Measurements from ENCODE around the gene SENP2.
"Not testable (repeated sequence)": the region's sequence is repeated elsewhere in the genome, so short reads cannot be mapped to it uniquely, and the experiment has no call there.

SENP2 gene

DNA sequence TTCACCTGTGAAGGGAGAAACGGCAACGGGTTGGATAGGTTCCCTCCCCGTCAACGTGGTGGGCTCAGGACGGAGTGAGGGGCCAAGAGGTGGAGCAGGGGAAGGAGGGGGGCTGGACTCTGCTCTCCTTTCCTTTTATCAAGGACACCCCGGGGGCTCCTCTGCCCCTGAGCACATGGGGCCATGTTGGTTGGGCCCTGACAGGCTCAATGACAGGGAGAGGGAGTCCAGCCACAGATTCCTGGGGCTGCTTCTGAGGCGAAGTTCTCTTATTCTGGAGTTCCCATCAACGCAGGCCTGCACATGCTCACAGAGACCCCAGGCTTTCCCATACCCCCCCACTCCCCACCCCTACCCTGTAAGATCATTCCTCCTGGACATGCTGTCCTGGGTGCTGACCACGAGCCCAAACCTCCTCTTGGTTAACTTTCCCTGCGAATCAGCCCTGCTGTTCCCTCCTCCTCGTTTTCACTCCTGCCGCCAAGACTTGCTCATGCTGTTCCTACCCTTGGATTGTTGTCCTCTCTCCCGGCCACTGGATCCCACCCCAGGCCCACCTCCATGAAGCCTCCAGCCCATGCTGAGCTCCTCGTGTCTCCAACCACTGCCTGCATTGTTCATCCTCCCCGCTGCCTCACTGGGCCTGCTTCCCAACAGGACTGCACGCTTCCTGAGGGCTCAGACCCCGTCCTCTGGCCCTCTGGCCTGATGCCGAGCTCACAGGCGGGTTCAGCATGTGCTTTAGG is 61.2 kb downstream of the SENP2 start:
- DNase-seq (ENCODE audit: low read depth): no peak

DNA sequence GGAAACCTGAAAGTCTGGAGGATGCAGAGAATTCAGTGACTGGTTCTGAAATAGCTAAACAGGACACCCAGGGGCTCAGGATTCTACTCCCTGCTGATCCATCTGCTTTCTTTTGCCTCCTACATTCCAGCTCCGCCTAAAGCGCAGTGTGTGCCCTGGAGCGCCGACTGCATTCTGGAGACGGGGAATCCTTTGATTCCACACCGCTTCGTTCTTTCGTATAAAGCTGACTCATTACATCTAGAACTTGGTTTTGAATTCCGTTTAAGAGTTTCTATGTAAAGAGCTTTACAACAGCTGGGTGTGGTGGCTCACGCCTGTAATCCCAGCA is 61.8 kb downstream of the SENP2 start:
- DNase-seq (ENCODE audit: low read depth): no peak

DNA sequence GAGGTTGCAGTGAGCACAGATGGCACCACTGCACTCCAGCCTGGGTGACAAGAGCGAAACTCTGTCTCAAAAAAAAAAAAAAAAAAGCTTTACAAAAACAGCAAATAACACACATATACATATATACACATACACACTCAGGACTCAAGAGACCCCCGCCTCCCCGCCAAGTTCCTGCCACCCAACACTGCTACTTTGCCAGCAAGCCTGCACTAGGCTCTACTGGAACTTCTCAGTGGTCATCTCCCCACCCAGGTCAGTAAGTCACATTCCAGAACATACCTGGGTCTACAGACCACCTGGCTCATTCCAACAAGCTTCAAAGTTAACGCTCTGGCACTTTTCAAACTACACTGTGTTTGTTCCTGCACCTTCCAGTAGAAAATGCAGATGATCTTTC is 62.3 kb downstream of the SENP2 start:
- no peak for DNase-seq (ENCODE audit: low read depth)

DNA sequence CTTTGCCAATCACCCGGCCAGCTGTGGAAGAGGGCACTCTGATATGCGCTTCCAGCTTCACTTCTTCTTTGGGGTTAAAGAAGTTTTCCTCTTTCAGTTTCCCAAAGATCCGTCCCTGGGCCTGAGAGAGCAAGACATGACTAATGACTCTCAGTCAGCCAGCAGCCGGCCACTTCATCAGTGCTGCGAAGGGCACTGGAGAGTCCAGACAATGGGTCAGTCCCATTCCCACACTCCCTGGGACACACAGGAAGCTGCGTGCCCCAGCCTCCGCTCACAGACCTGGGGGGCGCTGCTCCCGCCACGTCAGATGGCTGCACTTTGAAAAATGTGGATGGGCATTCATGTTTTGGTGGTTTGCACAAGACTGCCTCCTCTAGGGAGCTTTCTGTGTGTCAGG is 63.3 kb downstream of the SENP2 start:
- DNase-seq (ENCODE audit: low read depth): no peak

DNA sequence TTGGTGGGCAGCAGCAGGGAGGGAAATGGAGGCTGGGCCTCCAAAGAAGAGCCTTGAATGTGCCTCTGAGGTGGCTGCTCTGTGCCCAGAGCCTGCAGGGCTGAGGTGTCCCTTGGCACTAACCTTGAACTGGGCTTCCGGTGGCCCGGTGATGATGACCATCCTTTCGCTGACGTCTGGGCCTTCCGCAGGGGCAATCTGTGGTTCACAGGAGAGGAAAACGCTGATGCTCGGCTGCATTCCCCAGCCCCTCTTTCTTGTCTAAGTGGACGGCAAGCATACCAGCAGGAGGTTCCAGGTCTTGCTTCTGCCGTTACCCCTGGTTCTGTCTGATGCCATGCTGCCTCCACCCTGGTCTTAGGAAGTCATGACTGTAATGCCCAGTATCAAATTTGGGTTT is 65.9 kb downstream of the SENP2 start:
- no peak for DNase-seq (ENCODE audit: low read depth)

DNA sequence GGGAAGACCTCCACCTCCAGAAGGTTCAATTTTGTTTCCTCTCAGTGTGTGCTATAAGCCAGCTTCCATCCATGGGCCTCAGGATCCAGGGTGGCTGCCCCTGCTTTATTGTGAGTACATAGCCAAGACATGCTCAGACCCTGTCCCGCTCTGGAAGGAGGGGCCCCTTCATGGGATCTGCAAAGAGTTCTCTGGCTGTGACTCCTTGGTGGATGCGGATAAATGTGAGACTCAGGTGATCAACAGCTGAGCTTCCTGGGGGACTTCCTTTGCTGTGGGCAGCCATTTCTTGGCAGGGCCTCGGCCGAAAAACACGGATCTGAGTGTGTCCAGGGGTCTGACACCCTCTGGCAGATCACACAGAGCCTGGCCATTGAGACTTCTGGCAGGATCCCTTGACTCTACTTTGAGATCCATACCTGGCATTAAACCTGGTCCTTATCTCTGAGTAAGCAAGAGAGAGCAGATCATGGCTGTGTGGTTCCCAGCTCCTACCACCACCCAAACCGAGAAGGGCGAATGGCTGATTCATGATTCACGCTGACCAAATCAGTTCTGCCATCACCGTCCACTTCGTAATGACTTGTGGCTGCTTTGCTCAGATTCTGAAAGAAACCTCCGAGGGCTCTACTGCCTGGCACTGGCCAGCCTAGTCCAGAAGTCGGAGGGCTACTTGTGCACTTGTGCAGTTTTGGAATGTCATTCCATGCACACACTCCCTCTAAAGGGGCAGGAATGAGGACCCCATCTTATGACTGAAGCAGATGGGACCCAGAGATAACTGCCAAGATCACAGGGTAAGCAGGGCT is 68.1 kb downstream of the SENP2 start:
- DNase-seq (ENCODE audit: low read depth): no peak

DNA sequence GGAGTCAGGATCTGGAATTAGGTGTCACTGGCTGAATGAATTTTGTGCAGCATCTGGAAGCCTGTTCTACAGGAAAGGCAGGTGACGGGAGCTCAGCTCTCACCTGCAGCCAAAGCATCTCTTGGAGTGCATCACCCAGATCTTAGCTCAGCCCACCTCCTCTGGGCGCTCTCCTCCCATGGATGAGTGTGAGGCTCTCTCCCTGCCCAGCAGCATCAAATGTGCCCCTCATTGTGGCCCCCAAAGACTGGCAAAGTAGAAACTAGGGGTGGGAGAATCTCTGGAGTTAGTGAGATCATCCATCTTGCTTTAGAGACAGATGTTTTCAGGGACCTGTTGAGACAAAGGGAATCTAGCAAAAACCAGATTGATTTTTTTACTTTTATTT is 68.7 kb downstream of the SENP2 start:
- DNase-seq (ENCODE audit: low read depth): no peak

DNA sequence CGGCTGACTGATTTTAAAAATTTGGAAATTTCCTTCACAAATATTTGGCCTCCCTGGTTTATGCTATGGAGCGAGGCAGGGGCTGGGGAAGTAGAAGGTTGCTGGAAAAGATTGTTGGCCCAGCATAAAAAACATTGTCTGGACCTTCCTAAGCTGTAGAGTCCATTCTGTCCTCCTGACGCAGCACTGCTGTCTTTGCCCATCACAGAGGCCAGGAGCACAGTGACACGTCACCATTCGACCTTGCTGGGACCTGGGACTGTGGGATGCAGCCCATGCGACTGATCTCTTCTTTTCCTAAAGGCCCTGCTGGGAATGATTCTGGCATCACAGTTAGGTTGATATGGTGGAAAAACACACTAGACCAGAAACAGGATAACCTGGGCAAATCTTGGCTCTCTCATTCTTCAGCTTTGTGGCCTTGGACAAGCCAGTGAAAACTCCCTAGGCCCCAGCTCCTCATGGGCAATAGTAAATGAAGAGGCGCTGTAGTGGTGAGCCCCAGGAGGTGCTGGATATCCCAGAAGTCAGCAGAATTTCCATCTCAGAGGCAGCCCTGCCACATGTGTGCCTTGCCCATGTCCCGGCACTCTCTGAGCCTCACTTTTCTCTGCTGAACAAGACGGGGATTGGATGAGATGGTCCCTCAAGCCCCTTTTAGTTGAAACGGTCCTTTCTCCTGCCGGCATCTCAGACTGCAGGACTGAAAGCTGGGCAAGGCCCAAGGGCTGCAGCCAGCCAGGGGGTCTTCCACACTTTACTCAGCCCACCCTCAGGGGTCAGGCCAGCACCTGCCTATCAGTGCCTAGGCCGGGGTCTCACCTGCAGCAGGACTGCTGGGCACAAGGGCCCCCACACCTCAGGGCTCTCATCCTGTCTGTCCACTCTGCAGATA is 69.6 kb downstream of the SENP2 start:
- no peak for DNase-seq (ENCODE audit: low read depth)

DNA sequence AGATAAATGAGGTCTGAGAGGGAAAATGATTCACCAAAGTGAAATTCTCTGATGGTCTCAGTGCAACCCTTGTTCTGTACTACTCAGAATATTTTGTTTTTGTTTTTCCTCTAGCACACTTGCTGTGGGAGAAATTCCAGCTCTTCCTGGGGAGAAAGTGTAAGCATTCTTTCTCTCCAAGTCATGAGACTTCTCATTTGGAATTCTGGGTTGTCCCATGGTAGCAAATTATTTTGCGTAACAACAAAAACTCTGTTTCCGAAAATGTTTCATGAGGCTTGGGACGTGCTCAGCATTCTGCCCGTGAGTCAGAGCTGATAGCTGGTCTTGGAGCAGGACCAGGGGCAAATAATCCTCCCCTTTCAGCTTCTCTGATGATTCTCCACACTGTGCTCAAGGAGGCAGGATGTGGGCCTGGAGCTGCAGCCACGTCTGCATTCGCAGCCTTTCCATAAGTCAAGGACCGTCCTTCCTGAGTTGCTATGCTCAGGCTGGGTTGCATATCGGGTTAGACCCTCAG is 70.3 kb downstream of the SENP2 start:
- peak; percentile 97 for DNase-seq (ENCODE audit: low read depth)

DNA sequence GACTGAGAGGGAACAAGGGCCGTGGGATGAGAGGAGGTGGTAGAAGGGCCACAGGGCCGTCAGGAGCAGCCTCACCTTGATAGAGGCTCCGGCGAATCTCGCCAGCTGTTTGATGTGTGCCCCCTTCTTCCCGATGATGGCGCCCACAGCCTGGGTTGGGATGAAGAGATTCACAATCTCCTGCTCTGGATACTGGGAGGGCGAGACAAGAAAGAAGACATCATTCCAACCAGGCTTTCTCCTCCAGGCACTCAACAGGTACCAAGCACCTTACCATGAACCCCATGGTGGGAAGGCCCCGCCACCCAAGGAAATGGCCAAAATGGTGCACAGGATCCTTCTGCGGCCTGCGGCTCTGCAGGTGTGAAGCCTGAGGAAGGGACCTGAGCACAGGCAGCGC is 71.1 kb downstream of the SENP2 start:
- DNase-seq (ENCODE audit: low read depth): no peak

DNA sequence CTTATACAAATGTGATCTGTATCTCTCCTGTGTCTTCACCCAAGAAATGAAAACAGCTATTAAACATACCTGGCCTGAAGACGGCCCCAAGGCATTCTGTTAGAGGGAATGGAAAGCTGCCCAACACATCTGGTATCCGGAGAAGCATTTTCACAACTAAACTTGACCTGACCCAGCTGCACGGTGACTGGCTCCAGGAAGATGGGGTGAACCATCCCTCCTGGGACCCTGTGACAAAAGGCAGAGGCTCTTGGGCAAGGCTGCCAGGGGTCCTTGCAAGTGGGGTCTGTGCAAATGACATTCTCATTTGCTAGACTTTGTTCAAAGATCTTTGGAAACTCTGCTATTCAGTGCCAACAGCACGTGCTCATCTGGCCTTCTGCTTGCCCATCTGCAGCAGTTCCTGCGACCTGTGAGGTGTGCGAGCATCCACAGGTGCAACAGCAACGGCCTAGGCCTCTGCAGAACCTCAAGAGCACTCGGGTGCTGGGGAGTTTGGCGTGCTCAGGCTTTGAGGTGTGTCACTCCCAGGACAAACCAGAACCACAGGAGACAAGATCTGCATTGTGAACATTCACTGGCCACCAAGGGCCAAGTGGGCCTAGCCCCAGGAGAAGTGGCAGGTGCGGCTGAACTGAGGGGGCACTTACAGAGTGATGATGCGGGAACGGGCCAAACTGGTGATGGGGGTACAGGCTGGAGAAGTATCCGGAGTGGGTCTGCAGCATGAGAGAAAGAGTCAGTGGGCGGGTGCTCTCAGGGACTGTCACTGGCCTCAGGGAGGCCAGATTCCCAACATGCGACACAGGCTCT is 71.8 kb downstream of the SENP2 start:
- DNase-seq (ENCODE audit: low read depth): no peak

DNA sequence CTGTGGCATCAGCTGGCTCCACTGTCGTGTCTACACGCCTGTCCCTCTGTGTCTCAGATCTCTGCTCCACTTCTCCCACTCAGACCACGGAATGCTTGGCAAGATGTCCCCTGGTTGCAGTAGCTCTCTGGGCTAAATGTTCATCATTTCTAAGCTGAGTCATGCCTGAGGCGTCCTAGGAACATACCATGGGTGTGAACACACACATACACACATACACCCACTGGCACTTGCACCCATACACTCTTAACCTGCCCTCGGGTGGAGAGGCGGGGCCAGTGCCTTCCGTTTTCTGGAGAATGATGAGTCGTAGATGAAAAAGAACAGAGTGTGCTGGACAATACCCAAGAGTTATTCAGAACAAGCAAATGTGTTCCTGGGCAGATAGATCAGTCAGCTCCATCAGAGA is 72.4 kb downstream of the SENP2 start:
- DNase-seq (ENCODE audit: low read depth): peak; percentile 99

DNA sequence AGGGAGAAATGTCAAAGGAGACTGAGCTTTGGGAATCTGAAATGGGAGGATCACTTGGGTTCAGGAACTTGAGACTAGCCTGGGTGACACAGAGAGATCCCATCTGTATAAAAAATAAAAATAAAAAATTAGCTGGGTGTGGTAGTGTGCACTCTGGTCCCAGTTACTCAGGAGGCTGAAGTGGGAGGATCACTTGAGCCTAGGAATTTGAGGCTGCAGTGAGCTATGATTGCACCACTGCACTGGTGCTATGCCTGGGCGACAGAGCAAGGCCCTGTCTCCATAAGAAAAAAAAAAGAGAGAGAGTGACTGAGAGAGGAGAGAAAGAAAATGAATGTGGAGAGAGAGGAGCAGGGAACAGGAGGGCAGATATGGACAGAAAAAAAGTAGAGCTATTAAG is 72.8 kb downstream of the SENP2 start:
- DNase-seq (ENCODE audit: low read depth): no peak

DNA sequence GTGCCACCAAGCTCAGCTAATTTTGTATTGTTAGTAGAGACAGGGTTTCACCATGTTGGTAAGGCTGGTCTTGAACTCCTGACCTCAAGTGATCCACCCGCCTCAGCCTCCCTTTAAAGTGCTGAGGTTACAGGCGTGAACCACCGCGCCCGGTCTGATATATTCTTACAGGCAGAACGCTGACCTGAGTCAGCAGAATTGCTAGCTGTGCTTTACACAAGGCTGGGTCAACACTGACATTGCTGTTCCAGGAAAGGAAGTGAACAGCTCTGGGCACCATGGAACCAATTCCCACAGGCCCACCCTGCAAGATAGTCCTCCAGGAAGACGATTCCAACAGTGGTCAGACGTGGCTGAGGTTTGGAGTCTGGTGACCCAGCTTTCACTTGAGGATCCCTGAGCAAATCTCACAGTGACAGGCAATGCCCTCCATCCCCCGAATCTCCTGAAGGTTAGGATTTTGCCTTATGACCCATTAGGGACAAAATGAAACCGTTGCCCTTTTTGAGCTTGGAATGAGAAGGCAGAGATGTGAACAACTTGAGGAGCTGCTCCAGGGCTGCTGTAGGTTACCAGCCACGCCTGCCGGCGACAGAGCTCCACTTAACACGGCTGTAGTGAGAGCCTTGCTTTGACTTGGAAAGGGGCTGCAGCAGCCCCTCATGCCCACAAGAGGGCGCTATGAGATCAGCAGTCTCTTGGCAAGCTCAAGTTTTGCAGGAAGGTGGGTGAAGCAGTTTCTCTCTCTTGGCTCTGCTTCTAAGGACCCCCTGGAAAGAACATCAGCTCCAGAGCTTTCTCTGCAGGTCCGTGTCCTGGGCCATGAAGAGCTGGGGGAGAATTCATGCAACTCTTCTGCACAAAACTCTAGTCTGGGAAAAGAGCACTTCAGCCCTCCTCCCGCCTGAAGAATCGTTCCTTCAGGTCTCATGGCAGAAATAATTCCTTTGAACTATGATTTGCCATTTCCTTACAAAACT is 74.1 kb downstream of the SENP2 start:
- peak; percentile 47 for DNase-seq (ENCODE audit: low read depth)

DNA sequence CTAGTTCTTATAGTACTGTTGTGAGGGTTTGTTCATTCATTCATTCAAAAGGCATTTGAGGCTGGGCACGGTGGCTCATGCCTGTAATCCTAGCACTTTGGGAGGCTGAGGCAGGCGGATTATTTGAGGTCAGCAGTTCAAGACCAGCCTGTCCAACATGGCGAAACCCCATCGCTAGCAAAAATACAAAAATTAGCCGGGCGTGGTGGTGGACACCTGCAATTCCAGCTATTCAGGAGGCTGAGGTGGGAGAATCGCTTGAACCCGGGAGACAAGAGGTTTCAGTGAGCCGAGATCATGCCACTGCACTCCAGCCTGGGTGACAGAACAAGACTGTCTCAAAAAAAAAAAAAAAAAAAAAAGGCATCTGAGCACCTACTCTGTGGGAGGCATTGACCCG is 75.2 kb downstream of the SENP2 start:
- not testable (repeated sequence) for DNase-seq (ENCODE audit: low read depth)

DNA sequence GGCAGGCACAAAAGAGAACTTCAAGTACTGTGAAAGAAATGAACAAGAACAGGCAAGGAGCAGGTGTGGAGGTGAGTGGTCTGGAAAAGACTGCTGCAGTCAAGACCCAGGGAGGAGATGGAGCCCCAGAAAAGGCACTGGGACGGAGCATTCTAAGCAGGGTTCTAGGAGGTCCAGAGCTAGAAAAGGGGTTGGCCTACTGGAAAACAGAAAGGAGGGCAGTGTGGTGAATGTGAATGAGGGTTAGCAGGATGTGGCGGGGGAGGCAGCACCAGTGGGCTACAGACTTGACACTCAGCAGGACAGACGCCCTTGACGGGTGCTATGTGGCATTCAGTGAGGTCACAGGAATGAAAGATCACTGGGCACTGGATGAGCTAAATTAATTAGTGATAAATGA is 75.7 kb downstream of the SENP2 start:
- DNase-seq (ENCODE audit: low read depth): no peak

DNA sequence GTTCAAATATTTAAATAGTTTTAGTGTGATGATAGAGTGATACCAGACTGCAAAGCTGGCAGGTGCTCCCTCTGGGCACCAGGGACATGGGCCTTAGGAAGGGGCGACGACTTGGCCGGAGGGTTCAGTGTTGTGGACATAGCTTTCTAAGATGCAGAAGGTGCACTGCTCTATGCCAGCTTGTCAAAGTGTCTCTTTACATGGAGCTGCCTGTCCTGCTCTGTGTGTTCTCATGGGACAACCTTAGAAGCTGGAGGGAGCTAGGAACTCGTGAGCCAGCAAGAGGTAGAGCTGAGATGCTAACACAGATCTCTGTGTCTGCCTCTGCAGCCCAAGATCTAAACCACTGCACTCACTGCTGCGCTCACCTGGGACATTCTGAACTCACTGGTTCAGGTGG is 77.8 kb downstream of the SENP2 start:
- DNase-seq (ENCODE audit: low read depth): no peak

DNA sequence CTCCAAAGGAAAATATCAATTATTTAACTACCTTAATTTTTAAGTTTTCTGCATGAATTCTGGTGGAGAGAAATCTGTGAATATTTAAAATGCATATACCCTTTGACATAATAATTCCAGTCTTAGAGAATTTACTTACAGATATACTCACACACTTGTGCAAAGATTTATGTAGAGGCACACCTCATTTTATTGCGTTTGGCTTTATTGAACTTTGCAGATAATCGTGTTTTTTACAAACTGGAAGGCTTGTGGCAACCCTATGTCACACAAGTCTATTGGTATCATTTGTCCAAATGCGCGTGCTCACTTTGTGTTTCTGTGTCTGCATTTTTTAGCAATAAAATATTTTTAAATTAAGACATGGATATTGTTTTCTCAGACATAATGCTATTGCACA is 81.5 kb downstream of the SENP2 start:
- no peak for DNase-seq (ENCODE audit: low read depth)

DNA sequence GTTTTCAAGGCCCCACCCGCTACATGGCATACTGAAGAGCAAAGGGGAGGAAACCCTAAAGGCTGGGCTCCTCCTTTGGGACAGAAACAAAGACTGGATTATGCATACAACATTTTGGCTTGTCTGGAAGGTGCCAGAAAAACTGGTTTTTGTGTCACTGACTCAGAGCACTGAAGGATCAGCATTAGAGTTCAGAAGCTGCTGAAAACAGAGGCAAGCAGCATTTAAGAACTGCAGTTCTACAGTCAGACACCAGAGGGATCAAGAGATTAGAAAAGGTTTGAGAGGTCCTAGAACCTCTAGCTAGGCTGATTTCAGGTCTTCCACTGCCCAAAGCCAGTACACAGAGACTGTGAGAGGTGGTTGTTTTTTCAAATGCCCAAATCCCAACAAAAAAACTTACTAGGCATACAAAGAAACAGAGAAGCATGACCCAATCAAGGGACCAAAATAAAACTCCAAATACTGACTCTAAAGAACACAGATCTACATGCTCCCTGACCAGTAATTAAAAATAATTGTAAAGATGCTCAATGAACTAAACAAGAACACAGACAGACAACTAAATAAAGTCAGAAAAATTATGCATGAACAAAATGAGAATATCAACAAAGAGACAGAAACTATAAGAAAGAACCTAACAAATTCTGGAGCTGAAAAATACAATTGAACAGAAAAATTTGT is 91.2 kb downstream of the SENP2 start:
- peak; percentile 55 for DNase-seq (ENCODE audit: low read depth)

DNA sequence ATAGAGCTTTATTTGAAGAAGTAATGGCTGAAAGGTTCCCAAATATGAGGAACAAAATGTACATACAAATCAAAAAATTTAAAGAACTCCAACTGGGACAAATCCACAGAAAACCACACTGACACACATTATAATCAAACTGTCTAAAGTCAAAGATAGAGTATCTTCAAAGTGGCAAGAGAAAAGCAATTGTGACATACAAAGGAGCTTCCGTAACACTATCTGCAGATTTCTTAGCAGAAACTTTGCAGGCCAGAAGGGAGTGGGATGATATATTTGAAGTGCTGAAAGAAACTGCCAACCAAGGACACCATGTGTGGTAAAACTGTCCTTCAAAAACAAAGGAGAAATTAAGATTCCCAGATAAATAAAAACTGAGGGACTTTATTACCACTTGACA is 91.9 kb downstream of the SENP2 start:
- DNase-seq (ENCODE audit: low read depth): no peak

Data from non-pigmented ciliary epithelial cell (primary cell).